SK-N-MC (cell line): ENCODE results near the gene SLC39A9.
"Not testable (repeated sequence)": the region's sequence is repeated elsewhere in the genome, so short reads cannot be mapped to it uniquely, and the experiment has no call there.

Experiments used
- DNase-seq: peaks from one replicate; pipeline ENCODE4 v3.0.0-alpha.2; 2011; ENCODE audit warnings: low read depth, low spot score
- H3K27ac ChIP-seq: fragments of 200-600 bp; sonication (generic); 2 replicates; pipeline ENCODE4 v1.5.1; 2016; ENCODE audit warnings: mixed run types
- H3K36me3 ChIP-seq: fragments of 200-600 bp; sonication (generic); 2 replicates; pipeline ENCODE4 v1.6.1; 2017; ENCODE audit warnings: antibody characterized with exemption, low read length, mixed read lengths; ENCODE audit not compliant: insufficient read depth
- H3K4me3 ChIP-seq: fragments of 200-600 bp; sonication (generic); 2 replicates; pipeline ENCODE4 v1.5.1; 2016
- H3K9ac ChIP-seq: fragments of 200-600 bp; sonication (generic); 2 replicates; pipeline ENCODE4 v1.8.0; 2017; ENCODE audit warnings: mixed run types, mixed read lengths; ENCODE audit not compliant: insufficient read length
- H3K9me3 ChIP-seq: fragments of 200-600 bp; sonication (generic); 2 replicates; pipeline ENCODE4 v1.6.1; 2017; ENCODE audit warnings: low read depth, mild to moderate bottlenecking, antibody characterized with exemption, low read length, moderate library complexity, mixed read lengths
- EZH2 ChIP-seq: fragments of 200-600 bp; sonication (generic); IDR thresholded peaks from one replicate; pipeline ENCODE4 v1.6.1; 2017; ENCODE audit warnings: antibody characterized with exemption
- FOXP2 ChIP-seq: optimal IDR thresholded peaks from 2 replicates; pipeline ENCODE3; 2011; ENCODE audit warnings: mild to moderate bottlenecking, moderate library complexity; ENCODE audit not compliant: insufficient read depth; ENCODE audit errors: extremely low read length, control extremely low read depth
- POLR2AphosphoS5 ChIP-seq: IDR thresholded peaks from 2 replicates; pipeline ENCODE4 v1.6.1; 2012; ENCODE audit warnings: mild to moderate bottlenecking, low read depth, low read length, borderline replicate concordance

Gene SLC39A9

GRCh38 chr14:69493038-69493437 lies 94.5 kb downstream of the SLC39A9 start:
- Histone ChIP-seq H3K9me3 (no peaks in the 10 kb centered on the region), H3K4me3 (no peak overlapping the region), H3K27ac (no peak overlapping the region), H3K9ac (no peak overlapping the region), H3K36me3 (no peaks in the 10 kb centered on the region)
- DNase-seq: no peak
- no peak for TF ChIP-seq EZH2
- TF ChIP-seq FOXP2: no peak
- no peak for TF ChIP-seq POLR2AphosphoS5

GRCh38 chr14:69493791-69494190 lies 95.3 kb downstream of the SLC39A9 start:
- no peak overlapping the region for H3K4me3 ChIP-seq
- no peaks in the 10 kb centered on the region for H3K36me3 ChIP-seq
- no peak overlapping the region for H3K27ac ChIP-seq
- H3K9me3 ChIP-seq: no peaks in the 10 kb centered on the region
- no peak for DNase-seq
- no peak overlapping the region for H3K9ac ChIP-seq
- no peak for TF ChIP-seq EZH2
- no peak for TF ChIP-seq FOXP2
- no peak for TF ChIP-seq POLR2AphosphoS5

GRCh38 chr14:69495341-69495921 lies 96.9 kb downstream of the SLC39A9 start:
- Histone ChIP-seq H3K27ac (no peak overlapping the region), H3K4me3 (no peak overlapping the region), H3K9ac (no peak overlapping the region), H3K9me3 (no peaks in the 10 kb centered on the region), H3K36me3 (no peaks in the 10 kb centered on the region)
- no peak for DNase-seq
- TF ChIP-seq POLR2AphosphoS5 (no peak), EZH2 (no peak), FOXP2 (no peak)

- H3K27ac ChIP-seq, H3K9me3 ChIP-seq, H3K9ac ChIP-seq, DNase-seq, H3K36me3 ChIP-seq, H3K4me3 ChIP-seq: not testable (repeated sequence)
Observed at GRCh38 chr14:69497866-69498265, 99.4 kb downstream of the SLC39A9 start.

GRCh38 chr14:69498286-69498685 lies 99.8 kb downstream of the SLC39A9 start:
- H3K9ac ChIP-seq, H3K27ac ChIP-seq, H3K4me3 ChIP-seq, DNase-seq, H3K36me3 ChIP-seq, H3K9me3 ChIP-seq: not testable (repeated sequence)

GRCh38 chr14:69499436-69499835 lies 100.9 kb downstream of the SLC39A9 start:
- DNase-seq: no peak
- TF ChIP-seq POLR2AphosphoS5: no peak
- no peak for TF ChIP-seq FOXP2
- TF ChIP-seq EZH2: no peak
- H3K27ac ChIP-seq: no peak overlapping the region
- H3K9ac ChIP-seq: no peak overlapping the region
- H3K36me3 ChIP-seq: no peaks in the 10 kb centered on the region
- H3K4me3 ChIP-seq: no peak overlapping the region
- H3K9me3 ChIP-seq: no peaks in the 10 kb centered on the region

GRCh38 chr14:69500096-69500495 lies 101.6 kb downstream of the SLC39A9 start:
- H3K4me3 ChIP-seq: no peak overlapping the region
- TF ChIP-seq POLR2AphosphoS5: no peak
- TF ChIP-seq EZH2: no peak
- TF ChIP-seq FOXP2: no peak
- no peak for DNase-seq
- no peaks in the 10 kb centered on the region for H3K9me3 ChIP-seq
- H3K36me3 ChIP-seq: no peaks in the 10 kb centered on the region
- no peak overlapping the region for H3K27ac ChIP-seq
- no peak overlapping the region for H3K9ac ChIP-seq

GRCh38 chr14:69500736-69501135 lies 102.2 kb downstream of the SLC39A9 start:
- Histone ChIP-seq H3K9me3 (no peaks in the 10 kb centered on the region), H3K27ac (no peak overlapping the region), H3K9ac (no peak overlapping the region), H3K4me3 (no peak overlapping the region), H3K36me3 (no peaks in the 10 kb centered on the region)
- TF ChIP-seq POLR2AphosphoS5 (no peak), FOXP2 (no peak), EZH2 (no peak)
- DNase-seq: no peak

GRCh38 chr14:69501423-69501838 lies 102.9 kb downstream of the SLC39A9 start:
- DNase-seq: no peak
- no peaks in the 10 kb centered on the region for H3K9me3 ChIP-seq
- no peak overlapping the region for H3K9ac ChIP-seq
- H3K27ac ChIP-seq: no peak overlapping the region
- H3K36me3 ChIP-seq: no peaks in the 10 kb centered on the region
- H3K4me3 ChIP-seq: no peak overlapping the region
- no peak for TF ChIP-seq POLR2AphosphoS5
- TF ChIP-seq FOXP2: no peak
- TF ChIP-seq EZH2: no peak

- Histone ChIP-seq H3K4me3 (no peak overlapping the region), H3K36me3 (no peaks in the 10 kb centered on the region), H3K27ac (no peak overlapping the region), H3K9ac (no peak overlapping the region), H3K9me3 (no peaks in the 10 kb centered on the region)
- TF ChIP-seq FOXP2 (no peak), POLR2AphosphoS5 (no peak), EZH2 (no peak)
- DNase-seq: no peak
Observed at GRCh38 chr14:69504775-69505174, 106.3 kb downstream of the SLC39A9 start.
